ENCODE measurements around the gene ZDHHC22. TPM values are rescaled to one million over a fixed set of nuclear protein-coding genes. Genes with fewer than 3 reads are reported as not detected.

The ZDHHC22 gene
- total RNA-seq, 1 experiment from 2014 or later: 11.3 TPM

DNA sequence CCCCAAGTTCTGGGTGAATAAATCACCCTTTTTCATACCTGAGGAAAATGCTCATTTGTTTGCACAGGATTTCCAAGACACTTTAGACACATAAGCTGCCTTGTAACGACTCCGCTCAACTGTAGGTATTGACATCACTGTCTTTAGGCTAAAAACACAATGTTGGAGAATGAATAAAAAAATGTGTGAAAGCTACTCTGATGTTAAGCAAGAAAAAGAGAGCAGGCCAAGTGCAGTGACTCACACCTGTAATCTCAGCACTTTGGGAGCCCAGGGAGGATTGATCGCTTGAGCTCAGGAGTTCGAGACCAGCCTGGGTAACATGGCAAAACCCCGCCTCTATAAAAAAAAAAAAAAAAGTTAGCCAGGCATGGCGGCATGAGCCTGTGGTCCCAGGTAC, 54.6 kb downstream of the ZDHHC22 start:
- Mint-ChIP-seq H3K9me3 (peaks cover 14 to 20% of the 10 kb centered on the region in 2 experiments), H3K27ac (peak overlapping the region; percentile 5 to 95 (median 90); a peak in 6 of 7 replicates), H3K4me3 (no peak overlapping the region), H3K36me3 (ENCODE audit: insufficient read depth in 1 of 3, low read depth in 3 of 3) (peaks cover 7 to 15% (median 8%) of the 10 kb centered on the region in 3 experiments), H3K4me1 (peaks cover 46 to 52% of the 10 kb centered on the region in 2 experiments), H3K27me3 (ENCODE audit: low read depth) (peaks cover 2% of the 10 kb centered on the region; the same call in 1 of the 2 replicates)
- Histone ChIP-seq H3K56ac (ENCODE audit: insufficient read length, low read depth, low read length) (no peak overlapping the region), H4K5ac (ENCODE audit: insufficient read length, low read depth, low read length) (no peak overlapping the region), H3K4me1 (ENCODE audit: insufficient read depth, low read length) (peaks cover 10% of the 10 kb centered on the region; the same call in 1 of the 2 replicates), H3T11ph (ENCODE audit: low read length) (peak overlapping the region; percentile 7), H3K18ac (ENCODE audit: insufficient read length, low read depth, low read length) (peak overlapping the region; percentile 71), H2BK5ac (ENCODE audit: insufficient read length, low read length) (no peak overlapping the region), H3K79me2 (ENCODE audit: insufficient read depth, low read length) (no peaks in the 10 kb centered on the region), H3K14ac (ENCODE audit: insufficient read depth, low read length) (peak overlapping the region; percentile 92; the same call in 1 of the 2 replicates), H3K23ac (ENCODE audit: insufficient read length, low read depth, low read length) (no peak overlapping the region), H2BK12ac (ENCODE audit: insufficient read length, low read depth, low read length) (peak overlapping the region; percentile 41), H4K91ac (ENCODE audit: insufficient read length, low read depth, low read length) (no peak overlapping the region), H3K4ac (ENCODE audit: low read depth, low read length) (no peak overlapping the region; the same call in 1 of the 2 replicates), H3K9ac (ENCODE audit: extremely low read depth, insufficient read length, low read length) (no peak overlapping the region), H3K23me2 (ENCODE audit: insufficient read length, low read depth, low read length, poor library complexity, severe bottlenecking) (no peaks in the 10 kb centered on the region), H3K79me1 (ENCODE audit: insufficient read depth, low read depth, low read length, poor library complexity, severe bottlenecking) (no peaks in the 10 kb centered on the region), H2AFZ (ENCODE audit: low read length) (no peak overlapping the region), H2BK15ac (ENCODE audit: low read depth, low read length) (no peak overlapping the region), H2BK20ac (ENCODE audit: low read depth, low read length, poor library complexity, severe bottlenecking) (peak overlapping the region; percentile 76), H4K20me1 (ENCODE audit: control insufficient read depth, insufficient read depth, insufficient read length) (no peaks in the 10 kb centered on the region), H3K4me2 (ENCODE audit: insufficient read depth, insufficient read length, low read length) (no peak overlapping the region), H2AK5ac (ENCODE audit: insufficient read length, low read length) (no peak overlapping the region), H3K27ac (ENCODE audit: insufficient read length, low read depth, low read length) (peak overlapping the region; percentile 69), H3K27me3 (ENCODE audit: insufficient read depth, low read length) (no peaks in the 10 kb centered on the region), H4K8ac (replicated peaks; ENCODE audit: insufficient read length, low read depth, low read length) (no peak overlapping the region), H2BK120ac (ENCODE audit: low read depth, low read length, poor library complexity, severe bottlenecking) (peak overlapping the region; percentile 30), H3K9me3 (ENCODE audit: control insufficient read depth, low read depth, low read length) (peaks cover 9% of the 10 kb centered on the region)
- no CpG with 5 or more reads among the region's 6 CpGs for WGBS (ENCODE audit: extremely low coverage, insufficient read length, low lambda C conversion rate)
- TF ChIP-seq CTCF (conservative IDR thresholded peaks at IDR 0.05): no peak
- DNase-seq: no peak

All from H9 (cell line).